K562 (cell line): ENCODE results near the gene CDC42EP1.

Experiments used
- E4F1 ChIP-seq: fragments of 250-450 bp; sonication (Bioruptor Pico); IDR thresholded peaks from 2 replicates; pipeline ENCODE4 v1.5.0; 2021; ENCODE audit warnings: mild to moderate bottlenecking, borderline replicate concordance
- JUND ChIP-seq, 2 experiments: IDR thresholded peaks; 2 replicates in 1 of 2; 3 replicates in 1 of 2; pipeline ENCODE4 v1.6.1; 2011; ENCODE audit warnings: borderline replicate concordance in 2 of 2, low read depth in 2 of 2, low read length in 2 of 2, improper control_type of control experiment in 1 of 2, missing biosample characterization in 1 of 2, missing genetic modification characterization in 1 of 2, missing genetic modification reagents in 1 of 2
- ZFP30 ChIP-seq: fragments of 250-450 bp; sonication (Bioruptor Pico); IDR thresholded peaks from 2 replicates; pipeline ENCODE4 v1.8.0; 2022; ENCODE audit warnings: moderate library complexity, mild to moderate bottlenecking, inconsistent platforms, borderline replicate concordance
- ZNF174 ChIP-seq: fragments of 250-450 bp; sonication (Bioruptor Pico); IDR thresholded peaks from 2 replicates; pipeline ENCODE4 v1.4.0; 2020; ENCODE audit warnings: mild to moderate bottlenecking
- TF ChIP-seq, protein P1 (sequence below): sonication (generic); formaldehyde crosslinking; IDR thresholded peaks from 2 replicates; pipeline ENCODE4 v1.9.0; 2022; ENCODE audit warnings: mild to moderate bottlenecking, missing genetic modification reagents
- TF ChIP-seq, protein P2 (sequence below), 3 experiments: IDR thresholded peaks in 2 of 3; conservative IDR thresholded peaks in 1 of 3; 2 replicates each; pipeline ENCODE4 v1.5.1; 2011 to 2012; ENCODE audit warnings: low read length in 3 of 3, mild to moderate bottlenecking in 3 of 3, control low read depth in 2 of 3, improper control_type of control experiment in 1 of 3, inconsistent platforms in 1 of 3, low read depth in 1 of 3, mixed read lengths in 1 of 3, moderate library complexity in 1 of 3; ENCODE audit not compliant: insufficient read depth in 2 of 3

GRCh38 chr22:37559901-37560607, at the start of gene CDC42EP1:
- TF ChIP-seq ZNF174 (CRISPR knock-in tag) (no peak), JUND (IDR thresholded peaks at IDR 0.05; ENCODE audit: borderline replicate concordance, low read depth, low read length) (no peak), JUND (tag; IDR thresholded peaks at IDR 0.05; ENCODE audit: borderline replicate concordance, low read depth, low read length) (no peak), ZFP30 (CRISPR knock-in tag) (no peak), E4F1 (CRISPR knock-in tag) (no peak)
- TF ChIP-seq, protein P1, sequence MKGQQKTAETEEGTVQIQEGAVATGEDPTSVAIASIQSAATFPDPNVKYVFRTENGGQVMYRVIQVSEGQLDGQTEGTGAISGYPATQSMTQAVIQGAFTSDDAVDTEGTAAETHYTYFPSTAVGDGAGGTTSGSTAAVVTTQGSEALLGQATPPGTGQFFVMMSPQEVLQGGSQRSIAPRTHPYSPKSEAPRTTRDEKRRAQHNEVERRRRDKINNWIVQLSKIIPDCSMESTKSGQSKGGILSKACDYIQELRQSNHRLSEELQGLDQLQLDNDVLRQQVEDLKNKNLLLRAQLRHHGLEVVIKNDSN (CRISPR knock-in tag) = no peak
- TF ChIP-seq, protein P2, sequence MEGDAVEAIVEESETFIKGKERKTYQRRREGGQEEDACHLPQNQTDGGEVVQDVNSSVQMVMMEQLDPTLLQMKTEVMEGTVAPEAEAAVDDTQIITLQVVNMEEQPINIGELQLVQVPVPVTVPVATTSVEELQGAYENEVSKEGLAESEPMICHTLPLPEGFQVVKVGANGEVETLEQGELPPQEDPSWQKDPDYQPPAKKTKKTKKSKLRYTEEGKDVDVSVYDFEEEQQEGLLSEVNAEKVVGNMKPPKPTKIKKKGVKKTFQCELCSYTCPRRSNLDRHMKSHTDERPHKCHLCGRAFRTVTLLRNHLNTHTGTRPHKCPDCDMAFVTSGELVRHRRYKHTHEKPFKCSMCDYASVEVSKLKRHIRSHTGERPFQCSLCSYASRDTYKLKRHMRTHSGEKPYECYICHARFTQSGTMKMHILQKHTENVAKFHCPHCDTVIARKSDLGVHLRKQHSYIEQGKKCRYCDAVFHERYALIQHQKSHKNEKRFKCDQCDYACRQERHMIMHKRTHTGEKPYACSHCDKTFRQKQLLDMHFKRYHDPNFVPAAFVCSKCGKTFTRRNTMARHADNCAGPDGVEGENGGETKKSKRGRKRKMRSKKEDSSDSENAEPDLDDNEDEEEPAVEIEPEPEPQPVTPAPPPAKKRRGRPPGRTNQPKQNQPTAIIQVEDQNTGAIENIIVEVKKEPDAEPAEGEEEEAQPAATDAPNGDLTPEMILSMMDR (IDR thresholded peaks at IDR 0.05 in 2 of 3, conservative IDR thresholded peaks at IDR 0.05 in 1 of 3; ENCODE audit: insufficient read depth in 2 of 3, low read depth in 1 of 3, low read length in 3 of 3) = no peak
